Natural killer cell treated with Interleukin-12 subunit alpha and Interleukin-12 subunit beta and Interleukin-15 and Interleukin-18, amount 100 ng/mL, for 72 hours (primary cell): ENCODE measurements around the gene CNDP2. TPM values are rescaled to one million over a fixed set of nuclear protein-coding genes. Genes with fewer than 3 reads are reported as not detected.
A peak's percentile ranks its signal among the peaks of the same experiment; 100 is the strongest.

ENCODE experiments used
- ATAC-seq, 2 donors: fragments of 150-1000 bp; cut with Tn5 transposase in 1 of 2; sonication (Bioruptor Pico), chemical (Tn5 transposase) in 1 of 2; 2 replicates each; pipeline ENCODE4 v1.10.0; 2021
- DNase-seq: peaks from one replicate; pipeline ENCODE4 v3.0.0; 2022; ENCODE audit warnings: low spot score
- H3K27ac Mint-ChIP-seq, 2 donors: 1 replicate in 1 of 2; 2 replicates in 1 of 2; pipeline ENCODE4 v1.8.0; 2022; ENCODE audit warnings: mixed read lengths in 2 of 2, mild to moderate bottlenecking in 1 of 2, moderate library complexity in 1 of 2
- H3K27me3 Mint-ChIP-seq, 2 donors: 1 replicate in 1 of 2; 2 replicates in 1 of 2; pipeline ENCODE4 v1.8.0; 2022; ENCODE audit warnings: mixed read lengths in 2 of 2
- H3K36me3 Mint-ChIP-seq: one replicate; pipeline ENCODE4 v1.8.0; 2022; ENCODE audit warnings: mixed read lengths
- H3K4me1 Mint-ChIP-seq, 2 donors: 1 replicate in 1 of 2; 2 replicates in 1 of 2; pipeline ENCODE4 v1.8.0; 2022; ENCODE audit warnings: low read depth in 2 of 2, mixed read lengths in 2 of 2, mild to moderate bottlenecking in 1 of 2
- H3K4me3 Mint-ChIP-seq: one replicate; pipeline ENCODE4 v1.8.0; 2022; ENCODE audit warnings: mixed read lengths
- H3K9me3 Mint-ChIP-seq: 2 replicates; pipeline ENCODE4 v1.8.0; 2022; ENCODE audit warnings: mixed read lengths
- total RNA-seq, 2 donors: library from RNA; stranded (reverse); gene quantifications; one replicate each; pipeline ENCODE4 v1.2.3, GENCODE V29; 2022

Gene CNDP2
- 100 to 1,000 TPM; 152 to 215 TPM for total RNA-seq

DNA sequence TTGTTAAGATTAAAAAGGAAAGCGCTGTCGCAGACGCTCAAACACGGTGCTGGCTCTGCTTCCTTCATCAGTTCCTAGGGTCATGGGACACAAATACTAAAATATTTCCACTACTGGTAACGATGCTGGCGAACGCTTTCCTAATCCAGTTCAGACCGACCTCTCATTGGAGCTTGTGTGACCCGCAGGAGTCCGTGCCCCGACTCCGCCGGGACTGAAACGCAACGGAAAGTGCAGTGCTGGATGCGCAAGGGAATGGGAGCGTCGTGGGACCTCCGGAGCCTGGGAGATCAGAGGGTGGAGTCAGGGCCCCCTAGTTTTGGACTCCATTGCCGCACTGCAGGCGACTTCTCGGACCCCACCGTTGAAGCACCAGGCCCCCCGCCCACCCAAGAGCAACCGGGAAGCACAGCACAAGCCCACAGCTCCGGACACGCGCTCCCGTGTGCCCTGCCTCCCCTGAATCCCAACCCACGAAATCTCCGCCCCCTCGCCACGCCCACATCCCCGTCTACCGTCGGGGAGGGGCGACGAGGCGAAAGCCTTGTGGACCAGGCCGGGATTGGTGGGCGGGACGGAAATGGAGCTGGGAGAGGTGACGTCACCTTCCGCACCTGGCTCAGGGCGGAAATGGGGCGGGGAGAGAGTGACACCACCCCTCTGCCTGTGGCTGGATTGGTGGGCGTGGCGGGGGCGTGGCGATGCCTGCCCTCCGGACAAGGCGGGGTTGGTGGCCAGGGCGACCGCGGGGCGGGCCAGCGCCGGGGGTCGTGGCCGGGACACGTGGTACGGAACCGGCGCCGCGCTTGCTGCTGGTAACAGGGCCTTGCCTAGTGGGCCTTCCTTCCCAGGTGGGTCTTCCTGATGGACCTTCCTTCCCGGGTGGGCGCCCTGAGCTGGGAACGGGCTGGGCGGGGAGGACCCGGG is at the start of gene CNDP2:
CNDP2 (plus strand) TSS at position 783 of the 927 bp plus-strand sequence. CDS start 3,611 bp downstream, outside the sequence.
- no peaks in the 10 kb centered on the region for H3K36me3 Mint-ChIP-seq
- H3K27ac Mint-ChIP-seq, result peak within 1 kb of the TSS; percentile 93 to 96

DNA sequence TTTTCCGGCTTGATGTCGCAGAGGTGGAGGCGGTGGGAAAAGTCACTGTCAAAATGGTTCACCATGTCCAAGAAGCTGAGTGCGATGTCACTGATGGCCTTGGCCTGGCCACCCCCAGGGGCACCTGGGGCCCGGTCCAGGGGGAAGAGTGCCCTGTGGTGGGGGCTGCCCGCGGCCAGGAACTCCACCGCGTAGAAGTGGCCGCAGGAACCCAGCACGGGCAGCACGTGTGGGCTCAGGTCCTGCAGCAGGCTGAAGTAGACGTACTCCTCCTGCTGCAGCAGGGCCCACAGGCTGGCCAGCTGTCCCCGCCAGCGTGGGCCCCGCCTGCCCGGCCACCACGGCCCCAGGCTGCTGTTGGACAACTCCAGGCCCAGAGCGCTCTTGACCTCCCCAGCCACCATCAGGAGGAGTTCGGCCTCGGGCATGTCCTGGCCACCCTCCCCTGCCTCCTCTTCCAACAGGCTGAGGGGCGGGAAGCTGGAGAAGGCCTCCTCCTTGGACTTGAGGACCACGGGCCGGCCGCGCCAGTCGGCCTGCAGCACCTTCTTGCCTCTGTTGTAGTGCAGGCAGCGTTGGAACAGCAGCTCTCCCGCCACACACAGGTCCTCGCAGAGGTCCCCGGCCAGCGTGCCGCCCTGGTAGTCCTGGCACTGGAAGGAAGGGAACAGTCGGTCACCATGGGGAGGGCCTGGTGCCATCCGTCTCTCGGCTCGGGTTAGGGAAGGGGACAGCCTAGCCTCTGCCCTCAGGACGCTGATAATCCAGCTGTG is 49.3 kb upstream of the CNDP2 start:
- no peak for DNase-seq
- Mint-ChIP-seq H3K36me3 (no peaks in the 10 kb centered on the region), H3K27me3 (peaks cover under 1 to 4% of the 10 kb centered on the region in 2 donors), H3K4me3 (no peak overlapping the region), H3K4me1 (no peaks in the 10 kb centered on the region), H3K9me3 (no peaks in the 10 kb centered on the region), H3K27ac (no peak overlapping the region)
- ATAC-seq, result no peak

More for the DNA sequence above, at the start of gene CNDP2:
- Mint-ChIP-seq H3K4me1 (peaks cover 38 to 46% of the 10 kb centered on the region in 2 donors), H3K9me3 (no peaks in the 10 kb centered on the region), H3K4me3 (peak within 1 kb of the TSS; percentile 85), H3K27me3 (no peaks in the 10 kb centered on the region)
- peak; percentile 100 for DNase-seq
- ATAC-seq, result peak; percentile 91 to 94

DNA sequence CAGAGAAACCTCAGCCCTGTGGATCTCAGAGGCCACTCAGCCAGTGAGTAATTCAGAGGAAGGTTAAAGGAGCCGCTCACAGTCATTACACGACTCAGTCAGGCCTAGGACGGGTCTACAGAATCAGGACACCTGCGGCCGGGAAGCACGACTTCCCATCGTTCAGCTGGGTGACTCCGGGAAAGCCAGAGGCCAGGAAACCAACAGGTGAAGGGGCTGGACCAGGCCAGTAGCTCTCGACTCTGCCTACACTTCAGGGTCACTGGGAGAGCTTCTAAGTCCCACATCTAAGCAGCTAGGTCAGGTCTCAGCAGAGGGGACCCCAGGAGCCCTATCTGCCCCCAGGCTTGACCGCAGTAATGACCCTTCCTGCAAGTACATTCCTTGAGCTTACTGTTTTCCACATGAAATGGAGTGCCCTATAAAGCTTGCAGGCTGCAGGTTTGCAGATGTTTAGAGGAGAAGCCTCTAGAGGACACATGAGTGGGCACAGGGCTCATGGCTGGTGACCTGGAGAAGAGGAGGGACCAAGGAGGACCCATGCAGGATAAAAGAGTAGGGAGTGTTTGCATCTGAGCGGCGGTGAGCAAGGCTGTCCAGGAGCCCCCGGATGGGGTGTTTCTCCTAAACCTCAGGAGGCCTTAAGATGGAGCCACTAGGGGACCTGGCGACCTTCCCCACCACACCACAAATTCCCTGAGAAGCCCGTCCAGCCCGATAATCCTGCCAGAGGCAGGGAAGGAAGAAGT is 48.6 kb upstream of the CNDP2 start:
- peak in 1 of 2 donors; percentile 14 for ATAC-seq
- H3K27ac Mint-ChIP-seq, result no peak overlapping the region
- peak; percentile 39 for DNase-seq
- H3K9me3 Mint-ChIP-seq, result no peaks in the 10 kb centered on the region
- no peaks in the 10 kb centered on the region for H3K4me1 Mint-ChIP-seq
- H3K27me3 Mint-ChIP-seq, result peaks cover 5 to 7% of the 10 kb centered on the region in 2 donors
- no peak overlapping the region for H3K4me3 Mint-ChIP-seq
- H3K36me3 Mint-ChIP-seq, result no peaks in the 10 kb centered on the region

DNA sequence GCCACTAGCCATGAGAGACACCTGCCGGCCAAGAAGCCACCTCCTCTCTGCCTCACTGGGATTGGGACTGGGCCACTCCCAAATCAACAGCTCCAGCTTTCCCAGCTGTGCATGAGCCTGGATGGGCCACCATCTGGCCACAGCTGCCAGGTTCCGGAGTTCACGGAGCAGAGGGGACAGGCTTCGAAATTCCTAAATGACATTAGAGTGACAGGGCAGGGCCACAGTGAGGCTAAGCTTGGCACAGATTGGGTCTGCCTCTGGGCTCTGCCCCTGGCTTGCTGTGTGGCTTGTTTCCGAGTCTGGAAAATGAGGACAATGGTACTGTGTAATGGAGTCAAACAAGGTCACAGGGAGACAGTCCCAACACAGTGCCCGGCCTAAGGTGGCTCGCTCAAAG is 45.5 kb upstream of the CNDP2 start:
- no peak overlapping the region for H3K4me3 Mint-ChIP-seq
- H3K4me1 Mint-ChIP-seq, result no peaks in the 10 kb centered on the region
- H3K27ac Mint-ChIP-seq, result no peak overlapping the region
- ATAC-seq, result no peak
- DNase-seq, result no peak
- no peaks in the 10 kb centered on the region for H3K36me3 Mint-ChIP-seq
- H3K27me3 Mint-ChIP-seq, result peaks cover 12 to 22% of the 10 kb centered on the region in 2 donors
- no peaks in the 10 kb centered on the region for H3K9me3 Mint-ChIP-seq

DNA sequence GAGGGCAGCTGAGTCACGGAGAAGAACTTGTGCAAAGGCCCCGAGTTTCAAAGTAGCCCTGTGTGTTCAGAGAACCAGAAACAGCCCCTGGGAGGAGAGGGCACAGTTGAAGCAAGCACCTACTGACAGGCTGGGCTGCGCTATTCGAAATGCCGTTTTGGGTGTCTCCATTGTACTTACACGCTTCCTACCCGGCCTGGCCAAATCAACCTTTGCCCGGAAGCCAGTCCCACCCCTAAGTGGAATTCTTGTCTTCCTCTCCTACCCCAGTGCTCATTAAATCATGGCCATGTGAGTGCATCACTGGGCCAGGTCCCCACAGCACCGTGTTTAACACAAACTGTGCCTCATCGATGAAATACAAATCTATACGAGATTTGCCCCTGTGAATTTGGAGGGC is 45.0 kb upstream of the CNDP2 start:
- Mint-ChIP-seq H3K27ac (no peak overlapping the region), H3K27me3 (peaks cover 10 to 22% of the 10 kb centered on the region in 2 donors), H3K36me3 (no peaks in the 10 kb centered on the region), H3K4me1 (no peaks in the 10 kb centered on the region), H3K9me3 (no peaks in the 10 kb centered on the region), H3K4me3 (no peak overlapping the region)
- DNase-seq (no peak), ATAC-seq (no peak)

DNA sequence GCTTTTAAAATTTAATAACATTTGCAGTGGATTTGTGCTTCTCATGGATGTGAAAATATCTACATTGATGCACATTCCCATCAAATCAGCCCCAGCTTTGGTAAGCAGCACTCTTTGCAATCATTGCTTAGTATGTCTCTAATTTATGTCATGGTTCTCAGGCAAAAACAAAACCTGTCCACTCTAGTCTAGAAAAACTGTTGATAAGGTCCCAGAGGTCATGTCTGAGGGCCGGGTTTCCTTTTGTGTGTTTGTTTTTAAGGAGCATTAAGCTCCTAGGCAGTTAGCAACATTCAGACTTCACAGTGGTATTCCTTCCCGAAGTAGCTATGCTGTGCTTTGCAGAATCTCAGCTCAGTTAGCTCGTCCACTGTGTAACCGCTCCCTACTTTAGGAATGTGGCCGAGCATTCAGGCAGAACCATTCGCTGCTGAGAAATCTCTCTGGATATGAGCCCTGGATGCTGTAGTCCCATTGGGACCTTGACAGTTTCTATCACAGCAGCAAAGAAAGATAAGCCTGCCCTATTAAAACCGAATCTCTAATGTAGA is 43.1 kb upstream of the CNDP2 start:
- no peak overlapping the region for H3K27ac Mint-ChIP-seq
- H3K4me3 Mint-ChIP-seq, result no peak overlapping the region
- ATAC-seq (no peak), DNase-seq (no peak)
- peaks cover 16 to 33% of the 10 kb centered on the region in 2 donors for H3K27me3 Mint-ChIP-seq
- no peaks in the 10 kb centered on the region for H3K36me3 Mint-ChIP-seq
- H3K4me1 Mint-ChIP-seq, result no peaks in the 10 kb centered on the region
- no peaks in the 10 kb centered on the region for H3K9me3 Mint-ChIP-seq

DNA sequence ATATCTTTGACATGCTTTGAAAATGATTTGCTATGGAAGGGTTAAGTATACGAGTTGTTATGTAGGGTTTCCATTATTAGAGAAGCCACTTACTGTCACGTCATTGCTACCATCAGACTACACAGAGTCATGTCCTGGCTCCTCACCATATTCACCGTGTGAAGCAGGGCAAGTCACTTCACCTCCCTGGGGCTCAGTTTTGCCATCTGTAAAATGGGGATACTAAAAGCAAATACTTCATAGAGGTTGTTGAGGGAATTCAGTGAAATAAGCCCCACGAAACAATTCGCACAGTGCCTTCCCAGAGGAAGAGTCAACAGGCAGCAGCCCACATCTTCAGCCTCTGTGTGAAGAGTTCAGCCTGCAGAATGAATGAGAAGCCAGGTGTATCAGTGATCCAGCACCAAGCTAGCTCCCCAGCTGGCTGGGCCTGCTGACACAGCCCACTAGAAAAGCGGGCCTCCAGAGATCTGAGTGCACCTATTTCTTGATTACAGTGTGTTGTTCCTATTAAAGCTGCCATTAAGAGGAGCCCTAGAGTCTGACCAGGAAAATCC is 42.4 kb upstream of the CNDP2 start:
- Mint-ChIP-seq H3K4me1 (no peaks in the 10 kb centered on the region), H3K27ac (no peak overlapping the region), H3K4me3 (no peak overlapping the region), H3K36me3 (no peaks in the 10 kb centered on the region), H3K27me3 (peaks cover 21 to 39% of the 10 kb centered on the region in 2 donors), H3K9me3 (no peaks in the 10 kb centered on the region)
- DNase-seq, result no peak
- no peak for ATAC-seq

DNA sequence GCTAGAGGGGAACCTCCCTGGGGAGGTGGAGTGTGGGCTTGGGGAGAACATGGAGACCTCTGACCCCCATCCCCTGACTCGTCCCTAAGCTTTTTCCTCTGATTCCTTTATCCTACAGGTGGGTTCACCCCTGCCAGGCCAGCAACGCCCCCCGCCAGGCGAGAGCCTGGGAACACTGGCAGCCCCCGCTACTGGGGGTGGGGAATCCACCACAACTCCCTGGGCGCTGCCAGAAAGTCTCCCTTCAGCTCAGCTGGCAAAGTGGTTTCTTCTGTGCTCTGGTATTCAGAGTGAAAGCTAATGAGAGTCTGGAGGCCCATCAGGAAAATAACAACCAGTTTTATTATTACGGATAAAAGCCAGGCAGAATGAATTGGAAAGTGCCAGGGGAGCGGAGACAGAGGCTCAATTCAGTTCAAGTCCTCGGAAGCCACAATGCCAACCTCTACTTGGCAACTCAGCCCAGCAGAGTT is 41.8 kb upstream of the CNDP2 start:
- Mint-ChIP-seq H3K27ac (no peak overlapping the region), H3K4me1 (no peaks in the 10 kb centered on the region), H3K27me3 (peaks cover 25 to 45% of the 10 kb centered on the region in 2 donors), H3K4me3 (no peak overlapping the region), H3K9me3 (no peaks in the 10 kb centered on the region), H3K36me3 (no peaks in the 10 kb centered on the region)
- ATAC-seq, result no peak
- no peak for DNase-seq

DNA sequence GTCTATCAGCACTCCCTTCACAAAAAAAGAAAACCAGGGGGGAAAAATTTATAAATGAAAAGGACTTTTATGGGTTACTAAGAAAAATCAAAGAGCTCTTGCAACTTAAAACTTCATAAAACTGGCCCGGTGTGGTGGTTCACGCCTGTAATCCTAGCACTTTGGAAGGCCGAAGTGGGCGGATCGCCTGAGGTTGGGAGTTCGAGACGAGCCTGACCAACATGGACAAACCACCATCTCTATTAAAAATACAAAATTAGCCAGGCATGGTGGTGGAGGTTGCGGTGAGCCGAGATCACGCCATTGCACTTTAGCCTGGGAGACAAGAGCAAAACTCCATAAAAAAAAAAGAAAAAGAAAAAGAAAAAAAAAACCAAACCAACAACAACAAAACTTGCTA is 40.8 kb upstream of the CNDP2 start:
- Mint-ChIP-seq H3K9me3 (no peaks in the 10 kb centered on the region), H3K36me3 (no peaks in the 10 kb centered on the region), H3K27me3 (peaks cover 26 to 53% of the 10 kb centered on the region in 2 donors), H3K4me1 (no peaks in the 10 kb centered on the region), H3K27ac (no peak overlapping the region), H3K4me3 (no peak overlapping the region)
- no peak for ATAC-seq
- DNase-seq, result no peak

DNA sequence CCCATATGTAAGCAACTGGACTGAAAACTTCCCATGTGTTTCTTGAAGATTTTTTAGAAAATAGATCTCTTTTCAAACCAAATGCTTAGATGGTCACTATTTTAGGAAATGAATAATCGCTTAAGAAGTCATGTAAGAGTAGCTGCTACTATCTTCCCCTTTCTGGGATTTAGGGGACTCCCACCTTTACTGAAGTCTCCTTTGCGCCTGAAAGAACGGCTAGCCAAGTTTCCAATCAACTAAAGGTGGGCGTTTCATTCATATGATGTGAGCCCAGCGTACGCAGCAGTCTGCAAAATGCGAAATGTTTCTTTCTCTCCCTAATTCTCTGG is 40.2 kb upstream of the CNDP2 start:
- Mint-ChIP-seq H3K36me3 (no peaks in the 10 kb centered on the region), H3K4me1 (no peaks in the 10 kb centered on the region), H3K9me3 (no peaks in the 10 kb centered on the region), H3K27me3 (peaks cover 26 to 55% of the 10 kb centered on the region in 2 donors), H3K27ac (no peak overlapping the region), H3K4me3 (no peak overlapping the region)
- DNase-seq (no peak), ATAC-seq (no peak)

DNA sequence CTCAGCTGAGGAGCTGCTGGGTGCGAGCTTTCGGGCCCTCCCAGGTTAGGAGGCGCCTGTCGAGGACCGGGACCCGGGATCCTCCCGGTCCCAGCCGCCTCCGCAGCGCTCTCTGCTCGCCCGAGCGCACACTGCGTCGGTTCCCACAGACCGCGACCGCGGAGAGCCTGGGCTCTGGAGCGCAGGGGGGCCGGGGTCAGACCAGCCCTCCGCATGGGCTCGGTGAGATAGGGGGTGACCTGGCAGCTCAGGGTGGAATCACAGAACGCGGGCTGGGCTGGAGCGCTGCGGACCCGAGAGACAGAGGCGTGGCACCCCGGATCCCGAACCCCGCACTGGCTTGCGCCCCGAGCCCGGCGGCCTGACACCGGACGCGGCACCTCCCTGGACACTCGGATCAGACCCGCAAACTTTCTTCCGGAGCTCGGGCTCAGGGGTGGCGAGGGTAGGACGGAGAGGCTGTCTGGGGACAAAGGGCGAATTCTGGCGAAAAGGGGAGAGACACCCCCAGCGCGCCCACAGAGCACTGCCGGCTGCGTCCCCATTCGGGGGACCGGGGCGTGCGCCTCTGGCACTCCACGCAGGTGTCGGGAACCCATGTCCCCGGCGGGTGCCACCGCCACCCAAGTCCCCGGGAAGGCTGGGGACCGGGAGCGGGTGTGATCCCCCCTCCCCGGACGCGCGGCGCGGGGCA is 39.7 kb upstream of the CNDP2 start:
- ATAC-seq, result peak; percentile 25 to 37
- H3K4me3 Mint-ChIP-seq, result no peak overlapping the region
- no peaks in the 10 kb centered on the region for H3K36me3 Mint-ChIP-seq
- H3K27me3 Mint-ChIP-seq, result peaks cover 26 to 55% of the 10 kb centered on the region in 2 donors
- H3K27ac Mint-ChIP-seq, result no peak overlapping the region
- no peaks in the 10 kb centered on the region for H3K9me3 Mint-ChIP-seq
- H3K4me1 Mint-ChIP-seq, result no peaks in the 10 kb centered on the region
- peak; percentile 60 for DNase-seq

DNA sequence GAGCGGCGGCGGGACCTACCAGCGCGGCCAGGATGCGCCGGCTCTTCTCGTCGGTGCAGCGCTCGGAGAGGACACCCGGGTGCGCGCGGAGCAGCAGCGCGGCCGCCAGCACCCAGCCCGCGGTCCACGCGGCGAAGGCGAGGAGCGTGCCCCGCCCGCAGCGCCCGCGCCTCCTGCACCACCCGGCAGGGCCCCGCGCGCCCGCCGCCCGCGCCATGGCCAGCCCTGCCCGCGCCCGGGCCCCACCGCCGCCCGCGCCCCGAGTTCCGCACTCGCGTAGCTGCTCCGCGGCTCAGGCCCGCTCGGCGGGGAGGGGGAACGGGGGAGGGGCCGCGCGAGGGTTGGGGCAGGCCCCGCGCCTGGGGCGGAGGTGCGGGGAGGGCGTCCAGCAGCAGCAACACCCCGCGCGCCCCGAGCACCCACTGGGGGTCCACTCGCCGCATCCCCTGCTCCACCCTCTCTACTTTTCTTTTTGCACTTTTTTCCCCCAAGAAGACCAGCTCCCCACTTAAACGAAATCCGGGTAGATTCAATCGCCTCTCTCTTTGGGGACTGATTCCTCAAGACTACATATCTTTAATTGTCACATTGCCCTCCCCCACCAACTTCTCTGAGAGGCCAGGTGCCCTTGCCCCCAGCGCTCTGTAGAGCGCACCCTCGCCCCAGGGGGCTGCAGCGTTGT is 39.0 kb upstream of the CNDP2 start, which contains the start of gene DIPK1C:
DIPK1C (minus strand) TSS at position 266 of the 682 bp plus-strand sequence; CDS start at position 217, 49 bp downstream.
- Mint-ChIP-seq H3K4me1 (no peaks in the 10 kb centered on the region), H3K36me3 (no peaks in the 10 kb centered on the region), H3K27me3 (peaks cover 26 to 53% of the 10 kb centered on the region in 2 donors), H3K4me3 (no peak within 1 kb of the TSS), H3K9me3 (no peaks in the 10 kb centered on the region), H3K27ac (no peak within 1 kb of the TSS)
- ATAC-seq, result peak; percentile 24 to 37
- DNase-seq, result peak; percentile 53
